Endothelial cell of umbilical vein (primary cell): ENCODE data around the gene ROPN1L. TPM values are rescaled to one million over a fixed set of nuclear protein-coding genes. Genes with fewer than 3 reads are reported as not detected.

ENCODE experiments used
- BruUV-seq: library from RNA; stranded (reverse); fragments of 400-500 nt; replicated peaks from 2 replicates; lab custom pipeline; 2021; lab: Mats Ljungman, UMichigan
- CTCF ChIA-PET: fragments of 300-600, 350-600 bp; sonication (Branson Sonifier 250); formaldehyde crosslinking; loops from one replicate; lab custom pipeline; 2021; ENCODE audit warnings: antibody characterized with exemption, inconsistent platforms; lab: Charles Lee
- POLR2A ChIA-PET: fragments of 300-600, 350-600 bp; sonication (Branson Sonifier 250); formaldehyde crosslinking; loops from one replicate; lab custom pipeline; 2021; ENCODE audit warnings: antibody characterized with exemption, inconsistent platforms; lab: Charles Lee
- DNase-seq: peaks from one replicate; pipeline ENCODE4 v3.0.0-alpha.2; 2011; ENCODE audit warnings: low read depth, low spot score
- FAIRE-seq: peaks from 2 replicates; lab custom pipeline; 2011; peaks lifted over from hg19 to GRCh38; lab: Jason Lieb, UNC
- H2AFZ ChIP-seq: 2 replicates; pipeline ENCODE4 v1.6.0; 2012; ENCODE audit warnings: low read depth, low read length, control low read depth, inconsistent platforms
- H3K27ac ChIP-seq: 2 replicates; pipeline ENCODE4 v1.5.1; 2011; ENCODE audit warnings: low read depth, mild to moderate bottlenecking, control low read depth, low read length, moderate library complexity; ENCODE audit not compliant: insufficient read depth
- H3K27me3 ChIP-seq, 2 experiments: 2 replicates each; pipeline versions ENCODE4 v1.6.0 to v1.6.1; 2011; ENCODE audit warnings: low read length in 2 of 2, mixed read lengths in 1 of 2; ENCODE audit not compliant: control insufficient read depth in 2 of 2, insufficient read depth in 2 of 2
- H3K36me3 ChIP-seq, 2 experiments: 2 replicates in 1 of 2; 3 replicates in 1 of 2; pipeline ENCODE4 v1.5.1; 2011; ENCODE audit warnings: low read length in 2 of 2, mild to moderate bottlenecking in 1 of 2, moderate library complexity in 1 of 2; ENCODE audit not compliant: control insufficient read depth in 2 of 2, insufficient read depth in 2 of 2; ENCODE audit errors: extremely low read depth in 1 of 2
- H3K4me1 ChIP-seq: 3 replicates; pipeline ENCODE4 v1.5.1; 2011; ENCODE audit warnings: mild to moderate bottlenecking, low read length; ENCODE audit not compliant: control insufficient read depth, insufficient read depth; ENCODE audit errors: extremely low read depth
- H3K4me2 ChIP-seq: 2 replicates; pipeline ENCODE4 v1.6.1; 2011; ENCODE audit warnings: low read length, control low read depth, mixed read lengths; ENCODE audit not compliant: insufficient read depth
- H3K4me3 ChIP-seq, 3 experiments: fragments of 200-600 bp in 1 of 3; sonication (generic), shearing (Covaris generic) in 1 of 3; replicated peaks in 1 of 3; 2 replicates each; pipeline ENCODE4 v1.5.1; 2011 to 2016; ENCODE audit warnings: control low read depth in 3 of 3, low read length in 3 of 3, mild to moderate bottlenecking in 2 of 3, inconsistent platforms in 1 of 3, low read depth in 1 of 3, moderate library complexity in 1 of 3; ENCODE audit not compliant: insufficient read depth in 1 of 3
- H3K79me2 ChIP-seq: 2 replicates; pipeline ENCODE4 v1.6.0; 2012; ENCODE audit warnings: low read length, inconsistent platforms; ENCODE audit not compliant: control insufficient read depth, insufficient read depth
- H3K9ac ChIP-seq: replicated peaks from 2 replicates; pipeline ENCODE3; 2011; ENCODE audit warnings: low read length, control low read depth; ENCODE audit not compliant: insufficient read depth; ENCODE audit errors: extremely low read depth
- H3K9me1 ChIP-seq: replicated peaks from 3 replicates; pipeline ENCODE4 v1.6.0; 2011; ENCODE audit warnings: mild to moderate bottlenecking, low read length; ENCODE audit not compliant: control insufficient read depth, insufficient read depth; ENCODE audit errors: extremely low read depth
- H3K9me3 ChIP-seq: replicated peaks from 2 replicates; pipeline ENCODE4 v1.5.1; 2012; ENCODE audit warnings: low read length, inconsistent platforms; ENCODE audit not compliant: control insufficient read depth, insufficient read depth
- H4K20me1 ChIP-seq: replicated peaks from 2 replicates; pipeline ENCODE3; 2011; ENCODE audit warnings: mild to moderate bottlenecking, low read length; ENCODE audit not compliant: control insufficient read depth, insufficient read depth; ENCODE audit errors: extremely low read depth
- EZH2 ChIP-seq: IDR thresholded peaks from 2 replicates; pipeline ENCODE4 v1.6.1; 2012; ENCODE audit warnings: borderline replicate concordance, low read depth, mild to moderate bottlenecking, moderate library complexity, low read length, inconsistent platforms; ENCODE audit not compliant: severe bottlenecking
- FOS ChIP-seq: IDR thresholded peaks from 2 replicates; pipeline ENCODE4 v1.6.1; 2011; ENCODE audit warnings: mild to moderate bottlenecking, low read length, moderate library complexity, borderline replicate concordance; ENCODE audit not compliant: insufficient read depth
- GATA2 ChIP-seq: IDR thresholded peaks from 2 replicates; pipeline ENCODE4 v1.7.0; 2011; ENCODE audit warnings: low read depth, mild to moderate bottlenecking, moderate library complexity, mixed read lengths, low read length; ENCODE audit not compliant: insufficient read length, insufficient read depth
- JUN ChIP-seq: IDR thresholded peaks from 2 replicates; pipeline ENCODE4 v1.6.1; 2011; ENCODE audit warnings: borderline replicate concordance, low read depth; ENCODE audit not compliant: insufficient read length, insufficient read depth
- MAX ChIP-seq: IDR thresholded peaks from 2 replicates; pipeline ENCODE4 v1.6.1; 2011; ENCODE audit not compliant: insufficient read depth, insufficient read length
- MYC ChIP-seq: IDR thresholded peaks from one replicate; pipeline ENCODE4 v1.6.1; 2011; ENCODE audit warnings: mild to moderate bottlenecking, low read depth, low read length
- POLR2A ChIP-seq: IDR thresholded peaks from 2 replicates; pipeline ENCODE4 v1.6.1; 2012; ENCODE audit warnings: low read depth, mild to moderate bottlenecking, control low read depth, low read length
- POLR2AphosphoS5 ChIP-seq: IDR thresholded peaks from 2 replicates; pipeline ENCODE4 v1.6.1; 2012; ENCODE audit warnings: low read depth, mild to moderate bottlenecking, control low read depth, low read length, moderate library complexity; ENCODE audit not compliant: insufficient read depth
- dilution Hi-C: fragments of 300-500 bp; cut with MboI; formaldehyde crosslinking; loops from one replicate; pipeline ENCODE4 v1.15.0; 2019; ENCODE audit warnings: low sequenced_read_pairs; ENCODE audit not compliant: extremely low pct_ligation_motif_present
- intact Hi-C: fragments of 100-400 bp; cut with micrococcal nuclease; formaldehyde crosslinking; loops from one replicate; pipeline ENCODE4 v1.10.0; 2022
- polyA plus RNA-seq, 4 experiments: library from polyadenylated mRNA; depleted of rRNA in 3 of 4; stranded (reverse) in 3 of 4; unstranded in 1 of 4; fragments of >200 nt; gene quantifications; 2 replicates each; pipeline versions ENCODE4 v1.2.1 to v1.2.3, GENCODE V29; 2011 to 2012; ENCODE audit warnings: missing spikeins in 1 of 4
- total RNA-seq: library from RNA; stranded (reverse); gene quantifications from 2 replicates; pipeline ENCODE4 v1.2.3, GENCODE V29; 2021
- TF ChIP-seq, protein P1 (sequence below), 2 donors: IDR thresholded peaks; 1 replicate in 1 of 2; 2 replicates in 1 of 2; pipeline ENCODE4 v1.5.1; 2011; ENCODE audit warnings: low read length in 2 of 2, mild to moderate bottlenecking in 2 of 2, moderate library complexity in 2 of 2, control low read depth in 1 of 2, inconsistent platforms in 1 of 2, low read depth in 1 of 2; ENCODE audit not compliant: insufficient read depth in 1 of 2; ENCODE audit errors: extremely low read depth in 1 of 2

Gene ROPN1L
- total and polyA plus RNA-seq, 2 donors (not counting 3 experiments of a cell fraction or from before 2014, with no cell fraction given): 0.30 to 0.60 TPM

GRCh38 chr5:10456583-10457420, 15.1 kb downstream of the ROPN1L start:
- H3K9ac ChIP-seq: no peak overlapping the region
- H3K4me2 ChIP-seq: peak overlapping the region; percentile 1
- H3K36me3 ChIP-seq: no peaks in the 10 kb centered on the region
- DNase-seq (peak; percentile 43), FAIRE-seq (peak; percentile 55)
- H3K4me1 ChIP-seq: peaks cover 20% of the 10 kb centered on the region
- no peak overlapping the region for H3K27ac ChIP-seq
- CTCF ChIA-PET: interaction anchor here (1.2 to 9.7 kb wide), 3 partner anchors 32 to 171 kb away, joined by 4 to 283 read pairs (median 5); no protein-coding TSS in a partner anchor
- dilution Hi-C loops: loop anchor here (10.0 kb wide), 1 partner anchor 168 kb away; no protein-coding TSS in a partner anchor
- no TSS peak for BruUV-seq
- no peaks in the 10 kb centered on the region for H3K9me1 ChIP-seq
- H3K9me3 ChIP-seq: no peaks in the 10 kb centered on the region
- intact Hi-C loops: no loop called here
- H3K4me3 ChIP-seq: no peak overlapping the region
- POLR2A ChIA-PET: no interaction called here
- no peaks in the 10 kb centered on the region for H3K79me2 ChIP-seq
- TF ChIP-seq MYC: no peak
- peak; percentile 47 for TF ChIP-seq FOS
- TF ChIP-seq GATA2: peak; percentile 33
- peak overlapping the region; percentile 23 for H2AFZ ChIP-seq
- H4K20me1 ChIP-seq: no peaks in the 10 kb centered on the region
- H3K27me3 ChIP-seq: no peaks in the 10 kb centered on the region

DNA sequence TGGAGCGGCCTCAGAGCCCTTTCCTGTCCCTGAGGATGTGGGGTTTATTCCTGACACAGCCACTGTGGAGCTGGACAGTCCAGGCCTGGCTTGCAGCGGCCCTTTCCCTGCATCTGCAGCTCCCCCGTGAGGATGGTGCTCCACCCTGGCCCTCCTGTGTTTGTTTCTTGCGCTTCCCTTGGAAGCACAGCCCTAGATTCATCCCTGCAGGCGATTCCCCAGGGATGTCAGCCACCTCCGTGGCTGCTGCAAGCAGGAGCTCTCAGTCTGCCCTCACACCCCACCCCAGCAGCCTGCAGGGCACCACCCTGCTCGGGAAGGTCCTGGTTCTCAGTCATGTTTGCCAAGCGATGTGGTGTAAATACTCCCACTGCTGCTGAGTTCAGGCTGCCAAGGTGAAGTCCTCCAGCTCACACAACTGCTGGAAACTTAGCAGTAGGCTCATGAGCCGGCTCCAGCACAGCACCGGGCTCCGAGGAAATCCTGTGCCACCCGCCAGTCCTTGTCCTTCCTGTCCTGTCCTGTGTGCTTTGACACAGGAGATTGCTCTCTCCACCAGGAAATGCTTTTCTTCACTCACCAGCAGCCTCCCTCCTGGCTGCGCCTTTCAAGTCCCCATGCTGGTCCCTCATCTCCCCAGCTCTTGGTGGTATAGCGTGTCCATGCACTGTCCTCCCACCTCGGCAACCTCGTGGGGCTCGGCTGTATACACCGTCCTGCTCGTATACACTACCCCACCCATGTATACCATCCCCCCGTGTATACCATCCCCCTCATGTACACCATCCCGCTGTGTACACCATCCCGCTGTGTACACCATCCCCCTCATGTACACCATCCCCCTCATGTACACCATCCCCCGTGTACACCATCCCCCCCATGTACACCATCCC, 16.2 kb downstream of the ROPN1L start:
- Histone ChIP-seq H3K9me1 (no peaks in the 10 kb centered on the region), H3K4me2 (no peak overlapping the region), H3K27ac (no peak overlapping the region), H3K27me3 (no peaks in the 10 kb centered on the region), H3K4me1 (peaks cover 20% of the 10 kb centered on the region), H3K9ac (no peak overlapping the region), H3K4me3 (no peak overlapping the region), H4K20me1 (no peaks in the 10 kb centered on the region), H2AFZ (peak overlapping the region; percentile 42), H3K9me3 (no peaks in the 10 kb centered on the region), H3K36me3 (no peaks in the 10 kb centered on the region), H3K79me2 (no peaks in the 10 kb centered on the region)
- intact Hi-C loops: no loop called here
- ChIA-PET CTCF (interaction anchor here (0.7 to 9.7 kb wide), 5 partner anchors 31 to 170 kb away, joined by 3 to 283 read pairs (median 4); no protein-coding TSS in a partner anchor), POLR2A (no interaction called here)
- TF ChIP-seq POLR2A: no peak
- TF ChIP-seq JUN: no peak
- no peak for TF ChIP-seq MYC
- no peak for TF ChIP-seq EZH2
- no peak for TF ChIP-seq GATA2
- TF ChIP-seq POLR2AphosphoS5: no peak
- no peak for TF ChIP-seq MAX
- TF ChIP-seq, protein P1, sequence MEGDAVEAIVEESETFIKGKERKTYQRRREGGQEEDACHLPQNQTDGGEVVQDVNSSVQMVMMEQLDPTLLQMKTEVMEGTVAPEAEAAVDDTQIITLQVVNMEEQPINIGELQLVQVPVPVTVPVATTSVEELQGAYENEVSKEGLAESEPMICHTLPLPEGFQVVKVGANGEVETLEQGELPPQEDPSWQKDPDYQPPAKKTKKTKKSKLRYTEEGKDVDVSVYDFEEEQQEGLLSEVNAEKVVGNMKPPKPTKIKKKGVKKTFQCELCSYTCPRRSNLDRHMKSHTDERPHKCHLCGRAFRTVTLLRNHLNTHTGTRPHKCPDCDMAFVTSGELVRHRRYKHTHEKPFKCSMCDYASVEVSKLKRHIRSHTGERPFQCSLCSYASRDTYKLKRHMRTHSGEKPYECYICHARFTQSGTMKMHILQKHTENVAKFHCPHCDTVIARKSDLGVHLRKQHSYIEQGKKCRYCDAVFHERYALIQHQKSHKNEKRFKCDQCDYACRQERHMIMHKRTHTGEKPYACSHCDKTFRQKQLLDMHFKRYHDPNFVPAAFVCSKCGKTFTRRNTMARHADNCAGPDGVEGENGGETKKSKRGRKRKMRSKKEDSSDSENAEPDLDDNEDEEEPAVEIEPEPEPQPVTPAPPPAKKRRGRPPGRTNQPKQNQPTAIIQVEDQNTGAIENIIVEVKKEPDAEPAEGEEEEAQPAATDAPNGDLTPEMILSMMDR (IDR thresholded peaks at IDR 0.05; ENCODE audit: extremely low read depth in 1 of 2, insufficient read depth in 1 of 2, low read depth in 1 of 2, low read length in 2 of 2): peak in 1 of 2 donors; percentile 26
- BruUV-seq: no TSS peak
- dilution Hi-C loops: loop anchor here (10.0 kb wide), 1 partner anchor 167 kb away; no protein-coding TSS in a partner anchor
- DNase-seq (no peak), FAIRE-seq (peak; percentile 83)
